GM23338 (cell line): ENCODE measurements around the gene ROPN1L.

Source experiments
- CREB1 ChIP-seq: fragments of 250-450 bp; sonication (Bioruptor Pico); IDR thresholded peaks from 2 replicates; pipeline ENCODE4 v1.5.0; 2020; ENCODE audit warnings: low read depth, mild to moderate bottlenecking, moderate library complexity
- REST ChIP-seq: IDR thresholded peaks from one replicate; pipeline ENCODE4 v1.6.1; 2018; ENCODE audit warnings: antibody characterized with exemption; ENCODE audit not compliant: unreplicated experiment
- TF ChIP-seq, protein P1 (sequence below), 2 experiments: fragments of 200-600 bp in 1 of 2; sonication (generic) in 1 of 2; conservative IDR thresholded peaks; 2 replicates each; pipeline versions ENCODE4 v1.5.1 to v1.6.1; 2016 to 2017; ENCODE audit warnings: antibody characterized with exemption in 2 of 2, low read depth in 2 of 2, mild to moderate bottlenecking in 2 of 2, moderate library complexity in 1 of 2

DNA sequence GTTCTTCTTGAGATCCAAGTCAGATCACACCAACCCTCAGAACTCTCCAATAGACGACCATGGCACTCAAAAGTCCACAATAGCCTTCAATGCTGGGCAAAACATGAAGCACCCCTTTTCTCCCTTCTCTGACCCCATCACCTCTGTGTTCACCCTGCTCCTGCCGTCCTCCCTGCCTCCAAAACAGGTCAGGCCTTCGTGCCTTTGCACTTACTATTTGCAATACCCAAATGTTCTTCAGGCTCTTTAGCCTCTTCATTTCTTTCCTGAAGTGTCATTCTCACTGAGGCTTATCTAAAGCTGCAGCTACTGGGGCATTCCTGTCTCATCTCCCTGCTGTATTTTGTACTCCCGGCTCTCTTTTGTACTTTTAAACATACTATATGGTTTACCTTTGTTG is 2.0 kb upstream of the ROPN1L start:
- TF ChIP-seq, protein P1, sequence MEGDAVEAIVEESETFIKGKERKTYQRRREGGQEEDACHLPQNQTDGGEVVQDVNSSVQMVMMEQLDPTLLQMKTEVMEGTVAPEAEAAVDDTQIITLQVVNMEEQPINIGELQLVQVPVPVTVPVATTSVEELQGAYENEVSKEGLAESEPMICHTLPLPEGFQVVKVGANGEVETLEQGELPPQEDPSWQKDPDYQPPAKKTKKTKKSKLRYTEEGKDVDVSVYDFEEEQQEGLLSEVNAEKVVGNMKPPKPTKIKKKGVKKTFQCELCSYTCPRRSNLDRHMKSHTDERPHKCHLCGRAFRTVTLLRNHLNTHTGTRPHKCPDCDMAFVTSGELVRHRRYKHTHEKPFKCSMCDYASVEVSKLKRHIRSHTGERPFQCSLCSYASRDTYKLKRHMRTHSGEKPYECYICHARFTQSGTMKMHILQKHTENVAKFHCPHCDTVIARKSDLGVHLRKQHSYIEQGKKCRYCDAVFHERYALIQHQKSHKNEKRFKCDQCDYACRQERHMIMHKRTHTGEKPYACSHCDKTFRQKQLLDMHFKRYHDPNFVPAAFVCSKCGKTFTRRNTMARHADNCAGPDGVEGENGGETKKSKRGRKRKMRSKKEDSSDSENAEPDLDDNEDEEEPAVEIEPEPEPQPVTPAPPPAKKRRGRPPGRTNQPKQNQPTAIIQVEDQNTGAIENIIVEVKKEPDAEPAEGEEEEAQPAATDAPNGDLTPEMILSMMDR (conservative IDR thresholded peaks at IDR 0.05; ENCODE audit: low read depth in 2 of 2), result no peak
- TF ChIP-seq CREB1 (CRISPR knock-in tag) (no peak), REST (no peak)
